ENCODE measurements around the gene CDH23.

Gene CDH23

GRCh38 chr10:71700731-71701368, 304.1 kb downstream of the CDH23 start:
- TF ChIP-seq TAF1 (IDR thresholded peaks at IDR 0.05; ENCODE audit: borderline replicate concordance, insufficient read depth, low read length) (no peak), SIN3A (IDR thresholded peaks at IDR 0.05; ENCODE audit: borderline replicate concordance, insufficient read depth, low read length) (no peak), REST (IDR thresholded peaks at IDR 0.05; ENCODE audit: insufficient read depth in 1 of 2, low read depth in 2 of 2, low read length in 2 of 2) (no peak), FOXP2 (optimal IDR thresholded peaks at IDR 0.05; ENCODE audit: borderline replicate concordance, extremely low read depth, extremely low read length, insufficient read depth) (no peak), POLR2AphosphoS5 (IDR thresholded peaks at IDR 0.05; ENCODE audit: low read depth, low read length) (no peak)

- TF ChIP-seq FOXP2 (optimal IDR thresholded peaks at IDR 0.05; ENCODE audit: borderline replicate concordance, extremely low read depth, extremely low read length, insufficient read depth): no peak
- no peak for TF ChIP-seq TAF1 (IDR thresholded peaks at IDR 0.05; ENCODE audit: borderline replicate concordance, insufficient read depth, low read length)
- TF ChIP-seq POLR2AphosphoS5 (IDR thresholded peaks at IDR 0.05; ENCODE audit: low read depth, low read length): no peak
- no peak for TF ChIP-seq SIN3A (IDR thresholded peaks at IDR 0.05; ENCODE audit: borderline replicate concordance, insufficient read depth, low read length)
- TF ChIP-seq REST (IDR thresholded peaks at IDR 0.05; ENCODE audit: insufficient read depth in 1 of 2, low read depth in 2 of 2, low read length in 2 of 2): no peak
These were observed 304.9 kb downstream of the CDH23 start for GRCh38 chr10:71701496-71702132.

GRCh38 chr10:71703577-71703976, 306.9 kb downstream of the CDH23 start:
- no peak for TF ChIP-seq TAF1 (IDR thresholded peaks at IDR 0.05; ENCODE audit: borderline replicate concordance, insufficient read depth, low read length)
- TF ChIP-seq POLR2AphosphoS5 (IDR thresholded peaks at IDR 0.05; ENCODE audit: low read depth, low read length): no peak
- no peak for TF ChIP-seq REST (IDR thresholded peaks at IDR 0.05; ENCODE audit: insufficient read depth in 1 of 2, low read depth in 2 of 2, low read length in 2 of 2)
- no peak for TF ChIP-seq FOXP2 (optimal IDR thresholded peaks at IDR 0.05; ENCODE audit: borderline replicate concordance, extremely low read depth, extremely low read length, insufficient read depth)
- no peak for TF ChIP-seq SIN3A (IDR thresholded peaks at IDR 0.05; ENCODE audit: borderline replicate concordance, insufficient read depth, low read length)

- TF ChIP-seq FOXP2 (optimal IDR thresholded peaks at IDR 0.05; ENCODE audit: borderline replicate concordance, extremely low read depth, extremely low read length, insufficient read depth) (no peak), SIN3A (IDR thresholded peaks at IDR 0.05; ENCODE audit: borderline replicate concordance, insufficient read depth, low read length) (no peak), TAF1 (IDR thresholded peaks at IDR 0.05; ENCODE audit: borderline replicate concordance, insufficient read depth, low read length) (no peak), POLR2AphosphoS5 (IDR thresholded peaks at IDR 0.05; ENCODE audit: low read depth, low read length) (no peak), REST (IDR thresholded peaks at IDR 0.05; ENCODE audit: insufficient read depth in 1 of 2, low read depth in 2 of 2, low read length in 2 of 2) (no peak)
These were observed 308.1 kb downstream of the CDH23 start for GRCh38 chr10:71704816-71705215.
